Vagina (tissue), 2 donors: ENCODE measurements around the gene MAP3K20.

Experiments
- POLR2A ChIP-seq, 2 donors: fragments of 450-650 bp; IDR thresholded peaks; one replicate each; pipeline ENCODE4 v1.6.1; 2017; ENCODE audit warnings: antibody characterized with exemption in 2 of 2, mild to moderate bottlenecking in 2 of 2, moderate library complexity in 2 of 2
- TF ChIP-seq, protein P1 (sequence below), 3 experiments: fragments of 450-650 bp in 2 of 3; fragments of 200-600 bp in 1 of 3; sonication (generic) in 1 of 3; IDR thresholded peaks; one replicate each; pipeline ENCODE4 v1.5.1; 2017 to 2019; ENCODE audit warnings: antibody characterized with exemption in 3 of 3, mild to moderate bottlenecking in 2 of 3, moderate library complexity in 2 of 3

DNA sequence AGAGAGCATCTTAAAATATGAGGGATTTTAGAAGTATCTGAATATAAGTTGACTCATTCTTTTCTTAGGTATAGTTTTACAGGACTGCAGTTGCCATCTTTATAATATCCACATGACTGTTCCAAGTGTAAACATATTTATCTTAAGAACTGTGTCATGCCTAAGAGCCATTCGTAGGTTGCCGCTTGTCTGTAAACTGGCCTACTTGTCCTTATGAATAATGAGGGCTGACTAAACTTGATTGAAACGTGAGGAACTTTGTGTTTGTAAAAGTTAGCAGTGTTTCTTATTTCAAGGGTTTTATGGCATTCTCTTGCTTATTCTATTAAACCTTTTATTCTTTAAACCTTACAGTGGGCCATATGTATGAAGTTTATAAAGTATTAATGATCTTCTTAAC lies 99.6 kb downstream of the MAP3K20 start:
- TF ChIP-seq, protein P1, sequence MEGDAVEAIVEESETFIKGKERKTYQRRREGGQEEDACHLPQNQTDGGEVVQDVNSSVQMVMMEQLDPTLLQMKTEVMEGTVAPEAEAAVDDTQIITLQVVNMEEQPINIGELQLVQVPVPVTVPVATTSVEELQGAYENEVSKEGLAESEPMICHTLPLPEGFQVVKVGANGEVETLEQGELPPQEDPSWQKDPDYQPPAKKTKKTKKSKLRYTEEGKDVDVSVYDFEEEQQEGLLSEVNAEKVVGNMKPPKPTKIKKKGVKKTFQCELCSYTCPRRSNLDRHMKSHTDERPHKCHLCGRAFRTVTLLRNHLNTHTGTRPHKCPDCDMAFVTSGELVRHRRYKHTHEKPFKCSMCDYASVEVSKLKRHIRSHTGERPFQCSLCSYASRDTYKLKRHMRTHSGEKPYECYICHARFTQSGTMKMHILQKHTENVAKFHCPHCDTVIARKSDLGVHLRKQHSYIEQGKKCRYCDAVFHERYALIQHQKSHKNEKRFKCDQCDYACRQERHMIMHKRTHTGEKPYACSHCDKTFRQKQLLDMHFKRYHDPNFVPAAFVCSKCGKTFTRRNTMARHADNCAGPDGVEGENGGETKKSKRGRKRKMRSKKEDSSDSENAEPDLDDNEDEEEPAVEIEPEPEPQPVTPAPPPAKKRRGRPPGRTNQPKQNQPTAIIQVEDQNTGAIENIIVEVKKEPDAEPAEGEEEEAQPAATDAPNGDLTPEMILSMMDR (IDR thresholded peaks at IDR 0.05), result no peak
- TF ChIP-seq POLR2A (IDR thresholded peaks at IDR 0.05), result no peak
